Endothelial cell of umbilical vein (primary cell): ENCODE data around the gene AMOT.

Experiments used
- EZH2 ChIP-seq: IDR thresholded peaks from 2 replicates; pipeline ENCODE4 v1.6.1; 2012; ENCODE audit warnings: borderline replicate concordance, low read depth, mild to moderate bottlenecking, moderate library complexity, low read length, inconsistent platforms; ENCODE audit not compliant: severe bottlenecking
- FOS ChIP-seq: IDR thresholded peaks from 2 replicates; pipeline ENCODE4 v1.6.1; 2011; ENCODE audit warnings: mild to moderate bottlenecking, low read length, moderate library complexity, borderline replicate concordance; ENCODE audit not compliant: insufficient read depth
- JUN ChIP-seq: IDR thresholded peaks from 2 replicates; pipeline ENCODE4 v1.6.1; 2011; ENCODE audit warnings: borderline replicate concordance, low read depth; ENCODE audit not compliant: insufficient read length, insufficient read depth
- MYC ChIP-seq: IDR thresholded peaks from one replicate; pipeline ENCODE4 v1.6.1; 2011; ENCODE audit warnings: mild to moderate bottlenecking, low read depth, low read length
- POLR2A ChIP-seq: IDR thresholded peaks from 2 replicates; pipeline ENCODE4 v1.6.1; 2012; ENCODE audit warnings: low read depth, mild to moderate bottlenecking, control low read depth, low read length
- POLR2AphosphoS5 ChIP-seq: IDR thresholded peaks from 2 replicates; pipeline ENCODE4 v1.6.1; 2012; ENCODE audit warnings: low read depth, mild to moderate bottlenecking, control low read depth, low read length, moderate library complexity; ENCODE audit not compliant: insufficient read depth
- TF ChIP-seq, protein P1 (sequence below), 2 donors: IDR thresholded peaks; 1 replicate in 1 of 2; 2 replicates in 1 of 2; pipeline ENCODE4 v1.5.1; 2011; ENCODE audit warnings: low read length in 2 of 2, mild to moderate bottlenecking in 2 of 2, moderate library complexity in 2 of 2, control low read depth in 1 of 2, inconsistent platforms in 1 of 2, low read depth in 1 of 2; ENCODE audit not compliant: insufficient read depth in 1 of 2; ENCODE audit errors: extremely low read depth in 1 of 2
- TF ChIP-seq, protein P2 (sequence below): IDR thresholded peaks from 2 replicates; pipeline ENCODE4 v1.6.1; 2011; ENCODE audit not compliant: insufficient read depth, insufficient read length

DNA sequence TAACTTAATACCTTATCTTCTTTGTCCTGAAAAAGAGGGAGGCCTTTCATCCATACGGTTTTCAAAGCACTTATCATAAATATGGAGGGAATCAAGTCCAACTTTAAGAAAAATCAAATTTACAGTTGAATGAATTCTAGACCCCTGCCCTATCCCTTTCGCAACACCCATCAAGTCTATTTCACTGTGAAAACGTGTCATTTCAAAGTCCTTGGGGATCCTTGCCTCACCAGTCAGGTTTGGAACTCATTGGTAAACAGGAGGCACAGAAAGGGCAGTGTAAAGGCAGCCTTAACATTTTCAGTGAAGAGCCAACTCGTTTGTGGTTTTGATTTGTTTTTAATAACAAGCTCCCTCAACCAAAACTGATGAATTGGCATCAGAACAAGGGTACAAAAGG is 66.5 kb downstream of the AMOT start:
- TF ChIP-seq POLR2A: no peak
- TF ChIP-seq POLR2AphosphoS5: no peak
- TF ChIP-seq, protein P1, sequence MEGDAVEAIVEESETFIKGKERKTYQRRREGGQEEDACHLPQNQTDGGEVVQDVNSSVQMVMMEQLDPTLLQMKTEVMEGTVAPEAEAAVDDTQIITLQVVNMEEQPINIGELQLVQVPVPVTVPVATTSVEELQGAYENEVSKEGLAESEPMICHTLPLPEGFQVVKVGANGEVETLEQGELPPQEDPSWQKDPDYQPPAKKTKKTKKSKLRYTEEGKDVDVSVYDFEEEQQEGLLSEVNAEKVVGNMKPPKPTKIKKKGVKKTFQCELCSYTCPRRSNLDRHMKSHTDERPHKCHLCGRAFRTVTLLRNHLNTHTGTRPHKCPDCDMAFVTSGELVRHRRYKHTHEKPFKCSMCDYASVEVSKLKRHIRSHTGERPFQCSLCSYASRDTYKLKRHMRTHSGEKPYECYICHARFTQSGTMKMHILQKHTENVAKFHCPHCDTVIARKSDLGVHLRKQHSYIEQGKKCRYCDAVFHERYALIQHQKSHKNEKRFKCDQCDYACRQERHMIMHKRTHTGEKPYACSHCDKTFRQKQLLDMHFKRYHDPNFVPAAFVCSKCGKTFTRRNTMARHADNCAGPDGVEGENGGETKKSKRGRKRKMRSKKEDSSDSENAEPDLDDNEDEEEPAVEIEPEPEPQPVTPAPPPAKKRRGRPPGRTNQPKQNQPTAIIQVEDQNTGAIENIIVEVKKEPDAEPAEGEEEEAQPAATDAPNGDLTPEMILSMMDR (IDR thresholded peaks at IDR 0.05; ENCODE audit: extremely low read depth in 1 of 2, insufficient read depth in 1 of 2, low read depth in 1 of 2, low read length in 2 of 2): no peak
- no peak for TF ChIP-seq JUN
- TF ChIP-seq EZH2: no peak
- no peak for TF ChIP-seq FOS
- TF ChIP-seq, protein P2, sequence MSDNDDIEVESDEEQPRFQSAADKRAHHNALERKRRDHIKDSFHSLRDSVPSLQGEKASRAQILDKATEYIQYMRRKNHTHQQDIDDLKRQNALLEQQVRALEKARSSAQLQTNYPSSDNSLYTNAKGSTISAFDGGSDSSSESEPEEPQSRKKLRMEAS: no peak
- no peak for TF ChIP-seq MYC
